ENCODE data around the gene TEAD1. TPM values are rescaled to one million over a fixed set of nuclear protein-coding genes. Genes with fewer than 3 reads are reported as not detected.

The TEAD1 gene
- 17.3 and 26.9 TPM in 2 replicates for total RNA-seq

DNA sequence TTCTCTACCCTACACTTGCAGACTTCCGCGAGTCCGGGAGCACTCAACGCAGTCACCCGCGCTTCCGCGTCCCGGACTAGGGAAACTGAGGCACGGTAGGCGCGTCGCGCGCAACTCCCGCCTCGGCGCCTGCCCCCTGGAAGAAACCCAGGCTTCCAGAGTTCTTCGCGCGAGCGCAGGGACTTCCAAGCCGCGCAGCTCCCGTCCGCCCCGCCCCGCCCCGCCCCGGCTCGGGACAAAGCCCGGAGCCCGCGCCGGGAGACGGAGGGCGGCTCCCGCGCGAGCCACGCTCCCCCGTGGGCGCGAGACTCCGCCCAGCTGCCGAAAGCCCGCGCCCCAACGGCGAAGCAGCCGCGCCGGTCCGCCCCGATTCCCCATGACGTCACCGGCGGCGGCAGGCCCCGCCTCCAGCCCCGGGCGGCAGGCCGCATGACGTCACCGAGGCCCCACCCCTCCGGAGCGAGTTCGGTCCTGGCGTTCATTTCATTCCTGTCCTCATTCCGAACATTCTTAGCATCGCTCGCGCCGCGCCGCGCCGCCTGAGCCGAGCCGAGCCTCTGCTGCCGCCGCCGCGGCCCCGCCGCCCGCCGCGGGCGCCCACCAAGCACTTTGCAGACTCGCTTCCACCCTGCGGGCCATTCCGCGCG, at the start of gene TEAD1:
TEAD1 (plus strand) TSS at position 498 of the 647 bp plus-strand sequence.
- DNase-seq (ENCODE audit: low read depth in 2 of 2): peak; percentile 90 to 97

DNA sequence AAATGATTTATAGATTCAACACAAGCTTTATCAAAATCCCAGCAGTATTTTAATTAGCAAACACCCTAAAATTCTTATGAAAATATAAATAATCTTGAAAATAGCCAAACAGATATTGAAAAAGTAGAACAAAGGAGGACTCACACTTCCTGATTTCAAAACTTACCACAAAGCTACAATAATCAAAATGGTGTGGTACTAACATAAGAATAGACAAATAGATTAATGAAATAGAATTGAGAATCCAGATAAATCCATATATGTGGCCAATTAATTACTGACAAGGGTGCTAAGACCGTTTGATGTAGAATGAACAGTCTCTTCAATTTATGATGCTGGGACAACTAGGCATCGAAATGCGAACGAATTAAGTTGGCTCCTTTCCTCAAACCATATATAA, 49.6 kb upstream of the TEAD1 start:
- no peak for DNase-seq (ENCODE audit: low read depth in 2 of 2)

GRCh38 chr11:12625438-12626071, 48.7 kb upstream of the TEAD1 start:
- DNase-seq (ENCODE audit: low read depth in 2 of 2): no peak

DNA sequence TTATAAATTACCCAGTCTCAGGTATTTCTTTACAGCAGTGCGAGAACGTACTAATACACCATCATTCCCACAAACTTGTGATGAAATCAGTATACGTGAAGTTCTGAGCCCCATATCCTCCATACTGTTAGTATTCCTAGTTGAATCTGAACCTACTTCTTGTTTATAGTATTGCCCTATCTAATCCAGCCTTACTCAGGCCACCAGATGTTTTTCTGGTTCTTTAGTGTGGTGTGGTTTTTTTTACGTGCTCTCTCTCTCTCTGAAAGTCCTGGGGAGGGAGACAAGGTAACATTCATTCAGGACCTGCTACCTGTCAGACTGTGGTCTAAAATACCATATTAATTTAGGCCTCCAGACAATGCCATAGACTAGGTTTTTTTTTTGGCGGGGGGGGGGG, 47.6 kb upstream of the TEAD1 start:
- no peak for DNase-seq (ENCODE audit: low read depth in 2 of 2)

GRCh38 chr11:12628314-12628713, 45.9 kb upstream of the TEAD1 start:
- no peak for DNase-seq (ENCODE audit: low read depth in 2 of 2)

- DNase-seq (ENCODE audit: low read depth in 2 of 2): no peak
Measured at GRCh38 chr11:12629601-12630313, 44.5 kb upstream of the TEAD1 start.

- DNase-seq (ENCODE audit: low read depth in 2 of 2): no peak
Measured at GRCh38 chr11:12631651-12632050, 42.6 kb upstream of the TEAD1 start.

- DNase-seq (ENCODE audit: low read depth in 2 of 2): no peak
Measured at GRCh38 chr11:12634329-12634728, 39.9 kb upstream of the TEAD1 start.

GRCh38 chr11:12636871-12637410, 37.3 kb upstream of the TEAD1 start:
- no peak for DNase-seq (ENCODE audit: low read depth in 2 of 2)

GRCh38 chr11:12639388-12639787, 34.8 kb upstream of the TEAD1 start:
- no peak for DNase-seq (ENCODE audit: low read depth in 2 of 2)

DNA sequence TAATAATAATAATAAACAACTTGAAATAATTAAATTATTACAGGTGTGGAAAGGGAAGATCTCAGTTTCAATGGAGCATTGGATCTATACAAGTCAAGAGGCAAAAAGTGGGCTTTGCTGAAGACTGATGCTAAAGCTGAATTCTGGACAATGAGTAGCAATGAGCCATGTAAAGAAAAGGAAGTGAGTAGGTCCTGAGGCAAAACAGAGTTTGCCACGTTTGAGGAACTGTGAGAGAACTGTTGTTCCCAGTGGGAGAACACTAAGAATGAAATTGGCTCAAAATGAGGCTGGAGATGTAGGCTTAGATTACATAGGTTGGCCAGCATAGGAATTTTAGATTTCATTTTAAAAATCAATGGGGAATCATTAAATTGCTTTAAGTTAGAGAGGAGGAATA, 33.9 kb upstream of the TEAD1 start:
- DNase-seq (ENCODE audit: low read depth in 2 of 2): no peak

DNA sequence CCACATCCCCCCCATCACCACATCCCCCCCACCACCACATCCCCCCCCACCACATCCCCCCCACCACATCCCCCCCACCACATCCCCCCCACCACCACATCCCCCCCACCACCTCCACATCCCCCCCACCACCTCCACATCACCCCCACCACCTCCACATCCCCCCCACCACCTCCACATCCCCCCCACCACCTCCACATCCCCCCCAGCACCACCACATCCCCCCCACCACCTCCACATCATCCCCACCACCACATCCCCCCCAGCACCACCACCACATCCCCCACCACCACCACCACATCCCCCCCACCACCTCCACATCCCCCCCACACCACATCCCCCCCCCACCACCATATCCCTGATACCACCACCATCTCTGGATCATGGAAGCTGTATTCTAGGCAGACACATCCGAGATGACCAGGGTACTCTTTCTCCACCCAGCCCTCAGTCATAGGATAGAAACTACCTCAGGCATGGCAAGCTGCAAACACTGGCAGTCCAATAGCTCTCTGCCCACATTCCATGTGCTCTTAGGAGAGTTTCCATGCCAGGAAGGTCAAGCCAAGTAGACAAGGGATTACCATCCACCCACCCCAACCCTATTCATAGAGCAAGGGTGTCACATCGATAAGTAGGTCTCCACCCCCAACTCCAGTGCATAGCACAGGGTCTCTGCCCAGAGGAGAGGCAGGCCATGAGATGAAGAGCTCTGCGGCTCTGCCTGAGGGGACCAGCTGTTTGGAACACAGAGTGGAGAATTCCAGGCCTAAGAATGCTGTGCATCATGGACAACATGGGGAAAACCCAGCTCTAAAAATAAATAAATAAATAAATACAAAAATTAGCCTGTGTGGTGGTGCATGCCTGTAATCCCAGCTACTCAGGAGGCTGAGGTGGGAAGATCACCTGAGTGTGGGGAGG, 33.0 kb upstream of the TEAD1 start:
- DNase-seq (ENCODE audit: low read depth in 2 of 2): peak in 1 of 2 donors; percentile 14

DNA sequence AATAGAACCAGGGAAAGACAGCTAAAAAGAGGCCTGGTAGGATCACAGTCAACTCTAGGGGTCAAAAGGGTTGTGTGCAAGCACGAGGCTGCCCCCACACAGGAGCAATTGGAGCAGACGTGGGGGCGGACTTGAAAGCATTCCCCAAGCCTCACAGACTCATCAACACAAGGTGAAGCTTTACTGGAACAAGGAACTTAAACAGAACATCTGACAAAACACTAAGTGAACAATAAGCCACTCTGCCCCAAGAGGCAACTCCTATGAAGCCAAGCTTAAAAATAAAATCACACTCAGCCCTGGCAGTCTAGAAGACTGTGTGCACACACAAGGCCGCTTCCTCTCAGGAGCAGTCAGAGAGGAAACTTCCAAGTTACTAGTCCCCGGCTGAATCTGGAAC, 32.2 kb upstream of the TEAD1 start:
- DNase-seq (ENCODE audit: low read depth in 2 of 2): peak in 1 of 2 donors; percentile 42

- no peak for DNase-seq (ENCODE audit: low read depth in 2 of 2)
Measured at GRCh38 chr11:12642806-12643428, 31.3 kb upstream of the TEAD1 start.

DNA sequence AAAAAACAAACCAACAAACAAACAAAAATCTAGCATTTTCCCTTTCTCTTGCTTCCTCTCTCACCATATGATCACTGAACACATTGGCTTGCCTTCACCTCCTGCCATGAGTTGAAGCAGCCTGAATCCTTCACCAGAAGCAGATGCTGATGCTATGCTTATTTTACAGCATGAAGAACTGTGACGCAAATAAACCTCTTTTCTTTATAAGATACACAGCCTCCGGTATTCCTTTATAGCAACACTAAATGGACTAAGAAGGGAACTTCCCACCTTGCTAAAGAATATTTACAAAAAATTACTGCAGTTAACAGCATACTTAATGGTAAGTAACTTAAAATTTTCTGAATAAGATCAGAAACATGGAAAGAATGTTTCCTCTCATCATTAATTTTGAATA, 27.7 kb upstream of the TEAD1 start:
- no peak for DNase-seq (ENCODE audit: low read depth in 2 of 2)

DNA sequence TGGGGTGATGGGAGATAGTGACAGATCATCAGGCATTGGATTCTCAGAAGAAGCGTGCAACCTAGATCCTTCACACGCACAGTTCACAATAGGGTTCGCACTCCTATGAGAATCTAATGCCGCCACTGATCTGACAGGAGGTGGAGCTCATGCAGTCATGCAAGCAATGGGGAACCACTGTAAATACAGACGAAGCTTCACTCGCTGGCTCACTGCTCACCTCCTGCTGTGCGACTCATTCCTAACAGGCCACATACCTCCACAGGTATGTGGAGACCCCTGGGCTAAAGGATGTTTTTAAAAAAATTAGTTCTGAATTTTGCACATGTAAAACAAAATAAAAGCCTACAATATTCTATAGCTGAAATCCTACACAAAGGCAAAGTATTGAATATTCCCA, 20.5 kb upstream of the TEAD1 start:
- DNase-seq (ENCODE audit: low read depth in 2 of 2): no peak

GRCh38 chr11:12655842-12656241, 18.4 kb upstream of the TEAD1 start:
- no peak for DNase-seq (ENCODE audit: low read depth in 2 of 2)

GRCh38 chr11:12657336-12657735, 16.9 kb upstream of the TEAD1 start:
- DNase-seq (ENCODE audit: low read depth in 2 of 2): no peak

DNA sequence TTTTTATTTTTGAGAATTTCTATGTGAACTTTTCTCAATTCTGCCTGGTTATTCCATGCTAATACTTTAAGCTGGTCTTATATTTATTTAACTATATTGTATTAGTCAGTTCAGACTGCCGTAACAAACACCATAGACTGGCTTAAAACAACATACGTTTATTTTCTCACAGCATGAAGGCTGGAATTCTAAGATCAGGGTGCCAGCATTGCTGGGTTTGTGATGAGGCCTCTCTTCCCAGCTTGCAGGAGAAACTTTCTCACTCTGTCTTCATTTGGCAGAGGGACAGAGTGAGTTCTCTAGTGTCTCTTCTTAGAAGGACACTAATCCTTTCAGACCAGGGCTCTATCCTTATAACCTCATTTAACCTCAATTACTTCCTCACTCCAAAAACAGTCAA, 16.2 kb upstream of the TEAD1 start:
- DNase-seq (ENCODE audit: low read depth in 2 of 2): no peak

- DNase-seq (ENCODE audit: low read depth in 2 of 2): no peak
Measured at GRCh38 chr11:12662101-12662689, 12.0 kb upstream of the TEAD1 start.

DNA sequence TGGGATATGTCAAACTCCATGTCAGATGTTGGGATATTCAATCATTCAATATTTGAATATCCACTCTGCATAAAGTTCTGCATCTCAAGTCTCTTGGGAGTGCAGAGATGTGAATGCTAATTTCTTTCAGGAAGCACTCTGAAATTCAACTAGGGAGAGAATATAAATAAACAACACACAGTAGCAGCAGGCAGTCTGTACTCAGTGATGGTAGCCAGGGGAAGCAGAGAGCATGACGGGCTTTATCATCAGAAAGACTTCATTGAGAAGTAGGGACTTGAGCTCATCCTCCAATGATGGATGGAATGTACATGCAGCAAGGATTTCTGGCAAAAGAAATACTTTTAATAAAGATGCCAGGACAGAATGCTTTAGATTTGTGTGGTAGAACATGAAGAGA, 9.8 kb upstream of the TEAD1 start:
- DNase-seq (ENCODE audit: low read depth in 2 of 2): no peak

All from dermis microvascular lymphatic vessel endothelial cell (primary cell).